ENCODE measurements around the gene PIGT. TPM values are rescaled to one million over a fixed set of nuclear protein-coding genes. Genes with fewer than 3 reads are reported as not detected.

Gene PIGT
- total RNA-seq, 1 experiment from 2014 or later = 63.7 TPM

DNA sequence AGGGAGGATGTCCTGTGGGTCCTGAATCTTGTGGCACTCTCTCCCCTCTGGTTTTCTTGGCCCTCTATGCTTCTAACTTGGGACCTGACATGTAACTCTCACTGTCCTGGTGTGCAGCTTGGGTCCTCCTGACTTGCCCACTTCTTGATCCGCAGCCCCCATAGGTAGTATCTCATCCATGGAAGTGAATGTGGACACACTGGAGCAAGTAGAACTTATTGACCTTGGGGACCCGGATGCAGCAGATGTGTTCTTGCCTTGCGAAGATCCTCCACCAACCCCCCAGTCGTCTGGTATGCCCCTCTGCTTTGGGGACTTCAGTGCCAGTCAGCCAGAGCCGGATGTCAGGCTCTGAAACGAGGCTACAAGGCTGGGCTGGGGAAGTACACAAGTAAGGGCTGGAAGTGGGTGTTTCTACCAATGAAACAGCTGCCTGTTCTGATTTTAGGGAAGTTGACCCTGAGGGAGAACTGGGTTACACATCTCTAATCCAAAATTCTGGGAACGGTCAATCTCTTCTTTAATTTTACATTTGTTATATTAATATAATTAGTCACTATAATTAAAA, 7.2 kb upstream of the PIGT start (continued):
- no peak for TF ChIP-seq CREM (CRISPR knock-in tag; IDR thresholded peaks at IDR 0.05)
- no peak for TF ChIP-seq ATF6 (CRISPR knock-in tag; IDR thresholded peaks at IDR 0.05)
- TF ChIP-seq, protein P1, sequence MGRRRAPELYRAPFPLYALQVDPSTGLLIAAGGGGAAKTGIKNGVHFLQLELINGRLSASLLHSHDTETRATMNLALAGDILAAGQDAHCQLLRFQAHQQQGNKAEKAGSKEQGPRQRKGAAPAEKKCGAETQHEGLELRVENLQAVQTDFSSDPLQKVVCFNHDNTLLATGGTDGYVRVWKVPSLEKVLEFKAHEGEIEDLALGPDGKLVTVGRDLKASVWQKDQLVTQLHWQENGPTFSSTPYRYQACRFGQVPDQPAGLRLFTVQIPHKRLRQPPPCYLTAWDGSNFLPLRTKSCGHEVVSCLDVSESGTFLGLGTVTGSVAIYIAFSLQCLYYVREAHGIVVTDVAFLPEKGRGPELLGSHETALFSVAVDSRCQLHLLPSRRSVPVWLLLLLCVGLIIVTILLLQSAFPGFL (CRISPR knock-in tag; IDR thresholded peaks at IDR 0.05; ENCODE audit: borderline replicate concordance) = no peak

DNA sequence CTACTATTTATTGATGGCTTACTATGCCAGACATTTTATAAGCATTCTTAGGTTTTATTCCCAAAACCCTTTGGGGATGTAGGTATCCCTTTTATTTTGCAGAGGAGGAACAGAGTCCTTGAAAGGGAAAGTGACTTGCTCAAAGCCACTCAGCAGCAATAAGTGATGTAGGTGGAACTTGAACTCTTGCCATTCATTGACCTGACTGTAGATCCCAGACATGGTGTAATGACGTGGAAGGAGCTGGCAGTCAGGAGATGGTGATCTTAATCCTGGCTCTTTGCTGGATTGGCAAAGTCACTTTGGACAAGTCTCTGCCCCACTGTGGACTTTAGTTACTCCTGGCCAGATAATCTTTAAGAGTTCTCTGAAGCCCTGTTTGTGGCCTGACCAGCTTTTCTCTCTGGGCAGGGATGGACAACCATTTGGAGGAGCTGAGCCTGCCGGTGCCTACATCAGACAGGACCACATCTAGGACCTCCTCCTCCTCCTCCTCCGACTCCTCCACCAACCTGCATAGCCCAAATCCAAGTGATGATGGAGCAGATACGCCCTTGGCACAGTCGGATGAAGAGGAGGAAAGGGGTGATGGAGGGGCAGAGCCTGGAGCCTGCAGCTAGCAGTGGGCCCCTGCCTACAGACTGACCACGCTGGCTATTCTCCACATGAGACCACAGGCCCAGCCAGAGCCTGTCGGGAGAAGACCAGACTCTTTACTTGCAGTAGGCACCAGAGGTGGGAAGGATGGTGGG, 6.2 kb upstream of the PIGT start:
- Mint-ChIP-seq H3K4me1 (peaks cover 11% of the 10 kb centered on the region), H3K36me3 (peaks cover 12% of the 10 kb centered on the region), H3K27ac (no peak overlapping the region), H3K27me3 (ENCODE audit: low read depth) (peaks cover 10% of the 10 kb centered on the region), H3K4me3 (no peak overlapping the region), H3K9me3 (no peaks in the 10 kb centered on the region)
- no peak for DNase-seq (ENCODE audit: low spot score)
- POLR2A ChIA-PET = no interaction called here
- no peak for ATAC-seq
- CTCF ChIA-PET = no interaction called here
- TF ChIP-seq, protein P2, sequence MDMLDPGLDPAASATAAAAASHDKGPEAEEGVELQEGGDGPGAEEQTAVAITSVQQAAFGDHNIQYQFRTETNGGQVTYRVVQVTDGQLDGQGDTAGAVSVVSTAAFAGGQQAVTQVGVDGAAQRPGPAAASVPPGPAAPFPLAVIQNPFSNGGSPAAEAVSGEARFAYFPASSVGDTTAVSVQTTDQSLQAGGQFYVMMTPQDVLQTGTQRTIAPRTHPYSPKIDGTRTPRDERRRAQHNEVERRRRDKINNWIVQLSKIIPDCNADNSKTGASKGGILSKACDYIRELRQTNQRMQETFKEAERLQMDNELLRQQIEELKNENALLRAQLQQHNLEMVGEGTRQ (CRISPR knock-in tag; IDR thresholded peaks at IDR 0.05) = no peak
- no peak for TF ChIP-seq ATF2 (CRISPR knock-in tag; IDR thresholded peaks at IDR 0.05; ENCODE audit: borderline replicate concordance, low read depth)
- no peak for TF ChIP-seq ZNF281 (CRISPR knock-in tag; IDR thresholded peaks at IDR 0.05)
- TF ChIP-seq, protein P3, sequence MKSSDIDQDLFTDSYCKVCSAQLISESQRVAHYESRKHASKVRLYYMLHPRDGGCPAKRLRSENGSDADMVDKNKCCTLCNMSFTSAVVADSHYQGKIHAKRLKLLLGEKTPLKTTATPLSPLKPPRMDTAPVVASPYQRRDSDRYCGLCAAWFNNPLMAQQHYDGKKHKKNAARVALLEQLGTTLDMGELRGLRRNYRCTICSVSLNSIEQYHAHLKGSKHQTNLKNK (CRISPR knock-in tag; IDR thresholded peaks at IDR 0.05) = no peak
- no peak for TF ChIP-seq KAT7 (CRISPR knock-in tag; IDR thresholded peaks at IDR 0.05; ENCODE audit: borderline replicate concordance)
- TF ChIP-seq, protein P4, sequence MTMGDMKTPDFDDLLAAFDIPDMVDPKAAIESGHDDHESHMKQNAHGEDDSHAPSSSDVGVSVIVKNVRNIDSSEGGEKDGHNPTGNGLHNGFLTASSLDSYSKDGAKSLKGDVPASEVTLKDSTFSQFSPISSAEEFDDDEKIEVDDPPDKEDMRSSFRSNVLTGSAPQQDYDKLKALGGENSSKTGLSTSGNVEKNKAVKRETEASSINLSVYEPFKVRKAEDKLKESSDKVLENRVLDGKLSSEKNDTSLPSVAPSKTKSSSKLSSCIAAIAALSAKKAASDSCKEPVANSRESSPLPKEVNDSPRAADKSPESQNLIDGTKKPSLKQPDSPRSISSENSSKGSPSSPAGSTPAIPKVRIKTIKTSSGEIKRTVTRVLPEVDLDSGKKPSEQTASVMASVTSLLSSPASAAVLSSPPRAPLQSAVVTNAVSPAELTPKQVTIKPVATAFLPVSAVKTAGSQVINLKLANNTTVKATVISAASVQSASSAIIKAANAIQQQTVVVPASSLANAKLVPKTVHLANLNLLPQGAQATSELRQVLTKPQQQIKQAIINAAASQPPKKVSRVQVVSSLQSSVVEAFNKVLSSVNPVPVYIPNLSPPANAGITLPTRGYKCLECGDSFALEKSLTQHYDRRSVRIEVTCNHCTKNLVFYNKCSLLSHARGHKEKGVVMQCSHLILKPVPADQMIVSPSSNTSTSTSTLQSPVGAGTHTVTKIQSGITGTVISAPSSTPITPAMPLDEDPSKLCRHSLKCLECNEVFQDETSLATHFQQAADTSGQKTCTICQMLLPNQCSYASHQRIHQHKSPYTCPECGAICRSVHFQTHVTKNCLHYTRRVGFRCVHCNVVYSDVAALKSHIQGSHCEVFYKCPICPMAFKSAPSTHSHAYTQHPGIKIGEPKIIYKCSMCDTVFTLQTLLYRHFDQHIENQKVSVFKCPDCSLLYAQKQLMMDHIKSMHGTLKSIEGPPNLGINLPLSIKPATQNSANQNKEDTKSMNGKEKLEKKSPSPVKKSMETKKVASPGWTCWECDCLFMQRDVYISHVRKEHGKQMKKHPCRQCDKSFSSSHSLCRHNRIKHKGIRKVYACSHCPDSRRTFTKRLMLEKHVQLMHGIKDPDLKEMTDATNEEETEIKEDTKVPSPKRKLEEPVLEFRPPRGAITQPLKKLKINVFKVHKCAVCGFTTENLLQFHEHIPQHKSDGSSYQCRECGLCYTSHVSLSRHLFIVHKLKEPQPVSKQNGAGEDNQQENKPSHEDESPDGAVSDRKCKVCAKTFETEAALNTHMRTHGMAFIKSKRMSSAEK (CRISPR knock-in tag; IDR thresholded peaks at IDR 0.05; ENCODE audit: borderline replicate concordance) = no peak
- no peak for TF ChIP-seq FOXP4 (CRISPR knock-in tag; IDR thresholded peaks at IDR 0.05)
- no peak for TF ChIP-seq GABPB1 (CRISPR knock-in tag; IDR thresholded peaks at IDR 0.05)
- TF ChIP-seq, protein P5, sequence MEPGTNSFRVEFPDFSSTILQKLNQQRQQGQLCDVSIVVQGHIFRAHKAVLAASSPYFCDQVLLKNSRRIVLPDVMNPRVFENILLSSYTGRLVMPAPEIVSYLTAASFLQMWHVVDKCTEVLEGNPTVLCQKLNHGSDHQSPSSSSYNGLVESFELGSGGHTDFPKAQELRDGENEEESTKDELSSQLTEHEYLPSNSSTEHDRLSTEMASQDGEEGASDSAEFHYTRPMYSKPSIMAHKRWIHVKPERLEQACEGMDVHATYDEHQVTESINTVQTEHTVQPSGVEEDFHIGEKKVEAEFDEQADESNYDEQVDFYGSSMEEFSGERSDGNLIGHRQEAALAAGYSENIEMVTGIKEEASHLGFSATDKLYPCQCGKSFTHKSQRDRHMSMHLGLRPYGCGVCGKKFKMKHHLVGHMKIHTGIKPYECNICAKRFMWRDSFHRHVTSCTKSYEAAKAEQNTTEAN (CRISPR knock-in tag; IDR thresholded peaks at IDR 0.05) = no peak
- no peak for TF ChIP-seq TEAD1 (CRISPR knock-in tag; IDR thresholded peaks at IDR 0.05)
- no peak for TF ChIP-seq ZNF416 (CRISPR knock-in tag; IDR thresholded peaks at IDR 0.05)
- TF ChIP-seq, protein P6, sequence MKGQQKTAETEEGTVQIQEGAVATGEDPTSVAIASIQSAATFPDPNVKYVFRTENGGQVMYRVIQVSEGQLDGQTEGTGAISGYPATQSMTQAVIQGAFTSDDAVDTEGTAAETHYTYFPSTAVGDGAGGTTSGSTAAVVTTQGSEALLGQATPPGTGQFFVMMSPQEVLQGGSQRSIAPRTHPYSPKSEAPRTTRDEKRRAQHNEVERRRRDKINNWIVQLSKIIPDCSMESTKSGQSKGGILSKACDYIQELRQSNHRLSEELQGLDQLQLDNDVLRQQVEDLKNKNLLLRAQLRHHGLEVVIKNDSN (CRISPR knock-in tag; IDR thresholded peaks at IDR 0.05) = no peak
- no peak for TF ChIP-seq SMAD3 (CRISPR knock-in tag; IDR thresholded peaks at IDR 0.05; ENCODE audit: borderline replicate concordance)
